Activated CD8-positive, alpha-beta memory T cell treated with anti-CD3 and anti-CD28 coated beads, Interleukin-2, amount 10 ng/mL, durations not matched to agents 7 days and 5 days (primary cell): ENCODE data around the gene MSANTD7. TPM values are rescaled to one million over a fixed set of nuclear protein-coding genes. Genes with fewer than 3 reads are reported as not detected.
"Not testable (repeated sequence)": the region's sequence is repeated elsewhere in the genome, so short reads cannot be mapped to it uniquely, and the experiment has no call there.

ENCODE experiments used
- ATAC-seq: fragments of 150-1000 bp; cut with Tn5 transposase; one replicate; pipeline ENCODE4 v1.10.0; 2021; ENCODE audit warnings: moderate library complexity
- CTCF ChIA-PET: fragments of 350-600 bp; sonication (Branson Sonifier 250); formaldehyde crosslinking; loops from one replicate; lab custom pipeline; 2021; ENCODE audit warnings: antibody characterized with exemption; lab: Charles Lee
- DNase-seq: peaks from one replicate; pipeline ENCODE4 v3.0.0-alpha.2; 2020
- H3K27ac Mint-ChIP-seq: one replicate; pipeline ENCODE4 v1.8.0; 2021; ENCODE audit warnings: mild to moderate bottlenecking, mixed read lengths
- H3K27me3 Mint-ChIP-seq: one replicate; pipeline ENCODE4 v1.8.0; 2021; ENCODE audit warnings: mixed read lengths
- H3K36me3 Mint-ChIP-seq: one replicate; pipeline ENCODE4 v1.8.0; 2021; ENCODE audit warnings: mild to moderate bottlenecking, mixed read lengths
- H3K4me1 Mint-ChIP-seq: one replicate; pipeline ENCODE4 v1.8.0; 2021; ENCODE audit warnings: mixed read lengths
- H3K4me3 Mint-ChIP-seq: one replicate; pipeline ENCODE4 v1.8.0; 2021; ENCODE audit warnings: mild to moderate bottlenecking, moderate library complexity, mixed read lengths
- H3K9me3 Mint-ChIP-seq: one replicate; pipeline ENCODE4 v1.8.0; 2022; ENCODE audit warnings: low read depth, mixed read lengths
- total RNA-seq, 2 experiments: library from RNA; stranded (reverse); gene quantifications; one replicate each; pipeline ENCODE4 v1.2.3, GENCODE V29; 2021

The MSANTD7 gene
- 10 to 100 TPM; 20.1 to 21.0 TPM for total RNA-seq

- Mint-ChIP-seq H3K36me3 (peaks cover 30% of the 10 kb centered on the region), H3K4me1 (peaks cover 22% of the 10 kb centered on the region), H3K27ac (peak within 1 kb of the TSS; percentile 94), H3K9me3 (no peaks in the 10 kb centered on the region), H3K27me3 (no peaks in the 10 kb centered on the region), H3K4me3 (peak within 1 kb of the TSS; percentile 95)
- peak; percentile 99 for DNase-seq
- ATAC-seq = peak; percentile 95
- CTCF ChIA-PET = interaction anchor here (0.8 to 4.1 kb wide), 19 partner anchors 10 to 339 kb away, joined by 3 to 18 read pairs (median 4); partner anchors contain the start of gene SUV39H2
Measured at GRCh38 chr10:14837757-14838581, at the start of gene MSANTD7, which contains the start of the genes CDNF and HSPA14. Gene MSANTD7, plus strand, starts transcription at chr10:14838306. Its CDS starts 3,979 bp downstream, at chr10:14842285. Gene CDNF, minus strand, starts transcription at chr10:14838037. Its CDS starts 91 bp downstream, at chr10:14837946. Gene HSPA14, plus strand, starts transcription at chr10:14838306. Its CDS starts 97 bp downstream, at chr10:14838403.

- no peaks in the 10 kb centered on the region for H3K9me3 Mint-ChIP-seq
- H3K36me3 Mint-ChIP-seq = no peaks in the 10 kb centered on the region
- DNase-seq = no peak
- CTCF ChIA-PET = interaction anchor here (0.6 to 2.0 kb wide), 2 partner anchors 11 to 613 kb away, joined by 3 to 4 read pairs; no protein-coding TSS in a partner anchor
- peaks cover 19% of the 10 kb centered on the region for H3K27me3 Mint-ChIP-seq
- H3K27ac Mint-ChIP-seq = no peak overlapping the region
- no peak for ATAC-seq
- no peak overlapping the region for H3K4me3 Mint-ChIP-seq
- H3K4me1 Mint-ChIP-seq = no peaks in the 10 kb centered on the region
Measured at GRCh38 chr10:14798636-14799035, 39.5 kb upstream of the MSANTD7 start.

- CTCF ChIA-PET = interaction anchor here (1.4 kb wide), 1 partner anchor 23 kb away, joined by 4 read pairs; no protein-coding TSS in a partner anchor
- DNase-seq = no peak
- Mint-ChIP-seq H3K36me3 (no peaks in the 10 kb centered on the region), H3K27ac (no peak overlapping the region), H3K4me3 (no peak overlapping the region), H3K4me1 (no peaks in the 10 kb centered on the region), H3K9me3 (no peaks in the 10 kb centered on the region), H3K27me3 (peaks cover 21% of the 10 kb centered on the region)
- no peak for ATAC-seq
Measured at GRCh38 chr10:14800397-14800796, 37.7 kb upstream of the MSANTD7 start.

- ATAC-seq (no peak), DNase-seq (no peak)
- CTCF ChIA-PET = no interaction called here
- H3K27ac Mint-ChIP-seq = no peak overlapping the region
- no peak overlapping the region for H3K4me3 Mint-ChIP-seq
- no peaks in the 10 kb centered on the region for H3K4me1 Mint-ChIP-seq
- H3K36me3 Mint-ChIP-seq = no peaks in the 10 kb centered on the region
- peaks cover 22% of the 10 kb centered on the region for H3K27me3 Mint-ChIP-seq
- no peaks in the 10 kb centered on the region for H3K9me3 Mint-ChIP-seq
Measured at GRCh38 chr10:14801723-14802122, 36.4 kb upstream of the MSANTD7 start.

GRCh38 chr10:14803827-14804226 lies 34.3 kb upstream of the MSANTD7 start:
- Mint-ChIP-seq H3K4me3 (no peak overlapping the region), H3K27ac (no peak overlapping the region), H3K4me1 (no peaks in the 10 kb centered on the region), H3K36me3 (no peaks in the 10 kb centered on the region), H3K9me3 (no peaks in the 10 kb centered on the region), H3K27me3 (peaks cover 17% of the 10 kb centered on the region)
- ATAC-seq (no peak), DNase-seq (no peak)
- CTCF ChIA-PET = no interaction called here

- Mint-ChIP-seq H3K27me3 (peaks cover 10% of the 10 kb centered on the region), H3K27ac (no peak overlapping the region)
- ATAC-seq = no peak
Measured at GRCh38 chr10:14806318-14806717, 31.8 kb upstream of the MSANTD7 start.

GRCh38 chr10:14810969-14811953 lies 26.8 kb upstream of the MSANTD7 start:
- no peak overlapping the region for H3K27ac Mint-ChIP-seq
- no peak overlapping the region for H3K4me3 Mint-ChIP-seq
- ATAC-seq = no peak
- H3K36me3 Mint-ChIP-seq = no peaks in the 10 kb centered on the region
- H3K9me3 Mint-ChIP-seq = no peaks in the 10 kb centered on the region
- CTCF ChIA-PET = interaction anchor here (2.1 kb wide), 1 partner anchor 12 kb away, joined by 6 read pairs; no protein-coding TSS in a partner anchor
- H3K4me1 Mint-ChIP-seq = peaks cover 16% of the 10 kb centered on the region
- no peak for DNase-seq
- H3K27me3 Mint-ChIP-seq = peaks cover 6% of the 10 kb centered on the region

More at GRCh38 chr10:14806318-14806717, 31.8 kb upstream of the MSANTD7 start:
- CTCF ChIA-PET = no interaction called here
- H3K4me1 Mint-ChIP-seq = peaks cover 2% of the 10 kb centered on the region
- no peaks in the 10 kb centered on the region for H3K9me3 Mint-ChIP-seq
- H3K4me3 Mint-ChIP-seq = no peak overlapping the region
- DNase-seq = no peak
- no peaks in the 10 kb centered on the region for H3K36me3 Mint-ChIP-seq

GRCh38 chr10:14812271-14812670 lies 25.8 kb upstream of the MSANTD7 start:
- CTCF ChIA-PET = no interaction called here
- Mint-ChIP-seq H3K27me3 (no peaks in the 10 kb centered on the region), H3K36me3 (no peaks in the 10 kb centered on the region), H3K4me3 (peak overlapping the region; percentile 48), H3K9me3 (no peaks in the 10 kb centered on the region), H3K27ac (no peak overlapping the region), H3K4me1 (peaks cover 16% of the 10 kb centered on the region)
- peak; percentile 42 for ATAC-seq
- DNase-seq = no peak

- Mint-ChIP-seq H3K27me3 (no peaks in the 10 kb centered on the region), H3K36me3 (no peaks in the 10 kb centered on the region), H3K4me1 (peaks cover 16% of the 10 kb centered on the region), H3K9me3 (no peaks in the 10 kb centered on the region), H3K4me3 (no peak overlapping the region), H3K27ac (no peak overlapping the region)
- peak; percentile 7 for DNase-seq
- CTCF ChIA-PET = no interaction called here
- ATAC-seq = no peak
Measured at GRCh38 chr10:14815681-14816080, 22.4 kb upstream of the MSANTD7 start.

- H3K36me3 Mint-ChIP-seq, H3K27me3 Mint-ChIP-seq, CTCF ChIA-PET, ATAC-seq, H3K9me3 Mint-ChIP-seq, H3K4me3 Mint-ChIP-seq, DNase-seq, H3K27ac Mint-ChIP-seq: not testable (repeated sequence)
- peaks cover 16% of the 10 kb centered on the region for H3K4me1 Mint-ChIP-seq
Measured at GRCh38 chr10:14816717-14817116, 21.4 kb upstream of the MSANTD7 start.

- CTCF ChIA-PET = interaction anchor here (0.6 to 2.7 kb wide), 3 partner anchors 322 to 623 kb away, joined by 3 to 10 read pairs (median 6); no protein-coding TSS in a partner anchor
- no peaks in the 10 kb centered on the region for H3K36me3 Mint-ChIP-seq
- H3K4me3 Mint-ChIP-seq = no peak overlapping the region
- H3K4me1 Mint-ChIP-seq = peaks cover 2% of the 10 kb centered on the region
- peaks cover under 1% of the 10 kb centered on the region for H3K27me3 Mint-ChIP-seq
- H3K27ac Mint-ChIP-seq = no peak overlapping the region
- no peak for ATAC-seq
- H3K9me3 Mint-ChIP-seq = no peaks in the 10 kb centered on the region
- DNase-seq = no peak
Measured at GRCh38 chr10:14820010-14820774, 17.9 kb upstream of the MSANTD7 start.

- Mint-ChIP-seq H3K27ac (no peak overlapping the region), H3K4me1 (peaks cover 2% of the 10 kb centered on the region), H3K4me3 (no peak overlapping the region), H3K27me3 (peaks cover 5% of the 10 kb centered on the region), H3K9me3 (no peaks in the 10 kb centered on the region), H3K36me3 (no peaks in the 10 kb centered on the region)
- DNase-seq (no peak), ATAC-seq (no peak)
- CTCF ChIA-PET = interaction anchor here (0.6 to 2.7 kb wide), 3 partner anchors 284 to 376 kb away, joined by 3 to 10 read pairs (median 6); no protein-coding TSS in a partner anchor
Measured at GRCh38 chr10:14820775-14821154, 17.3 kb upstream of the MSANTD7 start.
